GM21576 (cell line): ENCODE data around the gene BIN1.

Experiments
- ATAC-seq: cut with Tn5 transposase; IDR thresholded peaks from one replicate; pipeline ENCODE4 v1.9.1; 2021; ENCODE audit warnings: mild to moderate bottlenecking, moderate library complexity; ENCODE audit not compliant: unreplicated experiment

The BIN1 gene

DNA sequence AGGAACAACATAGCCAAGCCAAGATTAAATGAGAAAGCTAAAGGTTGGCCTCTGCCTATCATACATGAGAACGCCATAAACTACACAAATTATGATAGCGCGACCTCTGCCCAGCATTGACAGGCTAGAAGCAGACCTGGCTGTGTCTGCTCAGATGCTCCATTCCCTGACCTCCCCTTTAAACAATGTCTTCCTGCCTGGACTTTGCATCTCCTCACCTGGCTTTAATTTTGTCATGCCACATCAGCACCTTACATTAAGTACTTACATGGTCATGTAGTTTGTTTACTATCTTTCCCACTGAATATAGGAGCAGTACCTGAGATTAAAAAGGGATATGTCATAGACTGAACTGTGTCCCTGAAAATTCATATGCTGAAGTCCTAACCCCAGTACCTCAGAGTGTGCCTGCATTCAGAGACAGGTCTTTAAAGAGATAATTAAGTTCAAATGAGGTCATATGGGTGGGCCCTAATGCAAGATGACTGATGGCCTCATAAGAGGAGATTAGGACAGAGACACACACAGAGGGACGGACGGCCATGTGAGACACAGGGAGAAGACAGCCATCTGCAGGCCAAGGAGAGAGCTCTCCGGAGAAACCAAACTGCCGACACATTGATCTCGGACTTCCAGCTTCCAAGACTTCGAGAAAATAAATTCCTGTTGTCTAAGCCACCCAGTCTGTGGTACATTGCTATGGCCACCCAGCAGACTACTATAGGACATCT is 103.7 kb downstream of the BIN1 start:
- no peak for ATAC-seq

DNA sequence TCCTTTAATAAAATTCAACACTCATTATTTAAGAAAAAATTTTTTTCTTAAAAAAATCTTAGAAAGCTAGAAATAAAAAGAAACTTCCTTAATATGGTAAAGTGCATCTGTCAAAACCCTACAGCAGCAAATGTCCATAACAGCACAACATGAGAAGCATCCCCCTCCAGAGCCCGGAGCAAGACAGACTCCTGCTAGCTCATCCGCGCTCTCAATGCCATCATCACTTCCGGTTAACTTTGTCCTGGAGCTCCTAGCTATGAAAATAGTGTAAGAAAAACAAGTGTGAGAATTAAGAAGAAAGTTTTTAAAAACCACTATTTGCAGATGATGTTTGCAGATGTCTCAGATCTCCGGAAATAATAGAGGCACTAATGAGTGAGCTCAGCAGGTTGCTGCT is 105.2 kb downstream of the BIN1 start:
- no peak for ATAC-seq

DNA sequence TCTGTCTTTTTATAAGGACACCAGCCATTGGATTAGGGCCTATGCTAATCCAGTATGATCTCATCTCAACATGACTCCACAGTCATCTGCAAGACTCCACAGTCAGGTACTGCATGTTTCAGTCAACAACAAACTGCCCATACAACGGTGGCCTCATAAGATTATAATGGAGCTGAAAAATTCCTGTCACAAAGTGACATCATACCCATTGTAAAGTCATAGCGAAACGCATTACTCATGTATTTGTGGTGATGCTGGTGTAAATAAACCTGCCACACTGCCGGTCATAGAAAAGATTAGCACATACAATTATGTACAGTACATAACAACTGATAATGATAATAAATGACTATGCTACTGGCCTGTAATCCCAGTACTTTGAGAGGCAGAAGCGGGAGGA is 106.0 kb downstream of the BIN1 start:
- no peak for ATAC-seq

DNA sequence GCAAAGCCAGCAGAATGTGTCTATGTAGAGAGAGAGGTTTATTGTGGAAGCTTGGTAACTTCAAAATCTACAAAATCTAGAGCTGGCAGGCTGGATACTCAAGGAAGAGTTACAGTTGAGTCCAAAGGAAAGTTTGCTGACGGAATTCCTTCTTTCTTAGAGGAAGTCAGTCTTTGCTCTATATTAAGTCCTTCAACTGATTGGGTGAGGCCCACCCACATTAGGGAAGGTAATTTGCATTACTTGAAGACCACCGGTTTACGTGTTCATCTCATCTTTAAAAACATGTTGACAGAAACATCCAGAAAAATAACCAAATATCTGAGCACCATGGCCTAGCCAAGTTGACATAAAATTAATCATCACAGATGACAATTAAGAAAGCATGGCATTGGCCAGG is 106.8 kb downstream of the BIN1 start:
- ATAC-seq = no peak

DNA sequence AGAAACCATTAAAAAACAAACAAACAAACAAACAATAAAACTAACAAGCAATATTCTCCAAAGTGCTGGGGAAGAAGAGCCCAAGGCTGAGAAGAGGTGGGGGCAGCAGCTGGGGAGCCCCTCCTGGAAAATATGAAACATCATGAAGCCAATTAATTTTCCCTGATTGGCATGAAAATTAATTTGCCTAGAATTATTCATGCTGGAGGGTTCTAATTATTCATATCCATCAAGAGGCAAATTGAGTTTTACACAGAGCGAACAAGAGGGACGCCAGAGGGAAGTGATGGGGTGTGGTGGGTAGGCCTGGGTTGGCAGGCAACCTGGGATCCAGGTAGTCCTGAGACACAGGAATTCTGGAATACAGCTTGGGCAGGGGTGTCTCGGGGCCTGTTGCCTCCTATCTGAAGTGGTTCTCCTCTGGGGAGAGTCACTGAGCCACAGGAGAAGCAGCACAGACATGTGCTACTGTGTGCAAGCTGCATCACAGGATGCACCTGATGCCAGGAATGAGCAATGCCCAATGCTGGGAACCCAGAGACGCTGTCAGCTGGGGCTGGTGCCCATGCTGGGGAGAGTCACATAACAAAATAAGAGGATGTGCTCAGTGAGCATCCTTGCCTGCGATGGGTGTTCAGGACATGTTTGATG is 107.7 kb downstream of the BIN1 start:
- no peak for ATAC-seq

DNA sequence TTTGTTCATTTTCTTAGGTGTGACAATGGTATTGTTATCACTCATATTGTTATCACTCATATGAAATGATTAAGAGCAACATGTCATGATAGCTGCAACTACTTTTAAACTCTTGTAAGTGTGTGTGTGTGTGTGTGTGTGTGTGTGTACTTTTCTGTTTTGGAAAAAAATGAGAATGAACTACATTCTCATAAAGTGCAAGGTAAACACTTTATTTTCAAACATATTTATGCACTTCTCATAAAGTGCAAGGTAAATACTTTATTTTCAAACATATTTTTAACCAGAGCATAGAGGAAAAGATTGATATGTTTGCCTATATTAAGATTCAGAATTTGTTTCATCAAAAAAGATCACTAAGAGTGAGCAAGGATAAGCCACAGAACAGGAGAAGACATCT is 108.5 kb downstream of the BIN1 start:
- ATAC-seq = no peak
